ENCODE measurements around the gene SPZ1.
"Not testable (repeated sequence)": the region's sequence is repeated elsewhere in the genome, so short reads cannot be mapped to it uniquely, and the experiment has no call there.

The SPZ1 gene

GRCh38 chr5:80341016-80341775 lies 21.4 kb downstream of the SPZ1 start:
- DNase-seq, result no peak

- no peak for DNase-seq
These were observed 23.3 kb downstream of the SPZ1 start for GRCh38 chr5:80343067-80343466.

GRCh38 chr5:80346055-80346454 lies 26.3 kb downstream of the SPZ1 start:
- DNase-seq, result peak in 1 of 2 experiments; percentile 62

- no peak for DNase-seq
These were observed 28.4 kb downstream of the SPZ1 start for GRCh38 chr5:80348171-80348570.

- not testable (repeated sequence) for DNase-seq
These were observed 31.2 kb downstream of the SPZ1 start for GRCh38 chr5:80351019-80351418.

DNA sequence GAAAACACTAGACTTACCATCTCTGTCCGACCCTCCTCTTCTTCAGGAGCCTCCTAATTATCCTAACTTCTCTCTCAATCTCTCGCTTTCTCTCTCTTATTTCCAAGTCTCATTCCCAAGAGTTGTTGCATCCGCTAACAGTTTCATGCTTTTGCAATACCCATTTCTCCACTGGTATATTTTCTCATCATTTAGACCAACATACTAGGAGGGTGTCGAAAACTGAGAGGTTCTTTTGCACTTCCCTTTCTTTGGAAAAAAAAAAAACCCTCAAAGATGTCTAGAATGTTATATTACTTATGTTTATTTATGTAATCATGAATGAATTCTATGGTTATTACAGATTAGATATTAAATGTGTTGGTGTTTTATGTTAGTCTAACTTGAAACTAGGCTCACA lies 35.9 kb downstream of the SPZ1 start:
- DNase-seq, result no peak

- DNase-seq, result no peak
These were observed 37.9 kb downstream of the SPZ1 start for GRCh38 chr5:80357671-80358070.

DNA sequence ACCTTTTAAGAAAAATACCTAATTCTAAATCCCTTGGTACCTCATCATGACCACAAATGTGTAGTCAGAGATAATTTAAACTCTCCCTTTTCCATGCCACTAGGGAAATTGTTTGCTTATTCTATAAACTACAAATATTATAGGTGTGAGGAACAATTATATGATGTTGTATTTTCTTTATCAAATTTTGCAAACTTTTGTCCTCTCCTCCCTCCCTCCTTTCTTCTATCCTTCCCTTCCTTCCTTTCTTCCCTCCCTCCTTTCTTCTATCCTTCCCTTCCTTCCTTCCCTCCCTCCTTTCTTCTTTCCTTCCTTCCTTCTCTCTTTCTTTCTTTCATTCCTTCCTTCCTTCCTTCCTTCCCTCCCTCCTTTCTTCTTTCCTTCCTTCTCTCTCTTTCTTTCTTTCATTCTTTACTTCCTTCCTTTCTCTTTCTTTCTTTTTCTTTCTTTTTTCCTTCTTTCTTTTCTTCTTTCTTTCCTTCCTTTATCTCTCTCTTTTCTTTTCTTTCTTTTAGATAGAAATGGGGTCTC lies 41.2 kb downstream of the SPZ1 start:
- DNase-seq, result no peak

- DNase-seq, result no peak
These were observed 45.1 kb downstream of the SPZ1 start for GRCh38 chr5:80364892-80365291.

GRCh38 chr5:80368661-80369480 lies 49.1 kb downstream of the SPZ1 start:
- no peak for DNase-seq

- DNase-seq, result no peak
These were observed 49.7 kb downstream of the SPZ1 start for GRCh38 chr5:80369521-80369920.

DNA sequence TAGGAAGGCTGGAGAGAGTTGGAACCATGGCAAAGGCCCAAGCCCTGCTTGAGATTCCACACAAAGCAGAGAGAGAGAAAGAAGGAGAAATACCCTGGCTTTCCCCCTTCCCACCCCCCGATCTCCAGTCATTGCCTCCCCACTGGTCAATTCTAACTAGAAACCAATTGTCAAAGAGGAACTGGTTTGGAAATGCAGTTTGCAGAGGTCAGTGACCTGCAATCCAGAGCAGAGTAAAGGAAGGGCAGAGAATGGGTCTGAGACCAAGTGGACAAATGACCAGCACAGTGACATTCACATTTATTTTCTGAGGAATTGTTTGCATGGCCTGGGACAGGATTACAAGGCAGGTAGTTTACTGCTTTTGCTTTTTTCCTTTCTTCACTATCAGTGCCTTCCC lies 50.6 kb downstream of the SPZ1 start:
- DNase-seq, result no peak
